MCF 10A (cell line): ENCODE results near the gene PPEF1. TPM values are rescaled to one million over a fixed set of nuclear protein-coding genes. Genes with fewer than 3 reads are reported as not detected.
A peak's percentile ranks its signal among the peaks of the same experiment; 100 is the strongest.

ENCODE experiments used
- BruUV-seq: library from RNA; stranded (reverse); fragments of 400-500 nt; replicated peaks from 2 replicates; lab custom pipeline; 2021; lab: Mats Ljungman, UMichigan
- CTCF ChIA-PET: fragments of 300-600 bp; sonication (Branson Sonifier 250); formaldehyde crosslinking; extraction: SDS; loops from one replicate; lab custom pipeline; 2021; ENCODE audit warnings: antibody characterized with exemption, inconsistent platforms; lab: Yijun Ruan, JAX
- POLR2A ChIA-PET: fragments of 300-600, 350-650 bp; sonication (Branson Sonifier 250); formaldehyde crosslinking; extraction: SDS; loops from one replicate; lab custom pipeline; 2020; ENCODE audit warnings: antibody characterized with exemption, inconsistent platforms; lab: Yijun Ruan, JAX
- DNase-seq: peaks from one replicate; pipeline ENCODE4 v3.0.0-alpha.2; 2018; ENCODE audit not compliant: unreplicated experiment
- H3K27ac Mint-ChIP-seq: one replicate; pipeline ENCODE4 v1.8.0; 2022; ENCODE audit warnings: mild to moderate bottlenecking, low read depth, mixed read lengths; ENCODE audit not compliant: unreplicated experiment
- H3K27me3 Mint-ChIP-seq: one replicate; pipeline ENCODE4 v1.8.0; 2022; ENCODE audit warnings: mixed read lengths; ENCODE audit not compliant: insufficient read depth, unreplicated experiment
- H3K36me3 Mint-ChIP-seq: one replicate; pipeline ENCODE4 v1.8.0; 2022; ENCODE audit warnings: mild to moderate bottlenecking, moderate library complexity, mixed read lengths; ENCODE audit not compliant: insufficient read depth, unreplicated experiment
- H3K4me1 Mint-ChIP-seq: one replicate; pipeline ENCODE4 v1.8.0; 2022; ENCODE audit warnings: mixed read lengths; ENCODE audit not compliant: insufficient read depth, unreplicated experiment
- H3K4me3 Mint-ChIP-seq: one replicate; pipeline ENCODE4 v1.8.0; 2022; ENCODE audit warnings: mild to moderate bottlenecking, moderate library complexity, mixed read lengths; ENCODE audit not compliant: unreplicated experiment
- H3K9me3 Mint-ChIP-seq: one replicate; pipeline ENCODE4 v1.8.0; 2022; ENCODE audit warnings: mixed read lengths; ENCODE audit not compliant: unreplicated experiment
- CTCF ChIP-seq: fragments of 200-600 bp; IDR thresholded peaks from one replicate; pipeline ENCODE4 v1.8.0; 2022; ENCODE audit warnings: antibody characterized with exemption, mild to moderate bottlenecking; ENCODE audit not compliant: unreplicated experiment
- intact Hi-C: fragments of 100-400 bp; cut with micrococcal nuclease; formaldehyde crosslinking; loops from 2 replicates; pipeline ENCODE4 v1.14.1; 2022
- total RNA-seq: library from RNA; stranded (reverse); gene quantifications from 2 replicates; pipeline ENCODE4 v1.2.3, GENCODE V29; 2022

PPEF1 gene
- total RNA-seq, 1 experiment from 2014 or later: 1.0 TPM

GRCh38 chrX:18696653-18697052 lies 10.8 kb upstream of the PPEF1 start:
- Mint-ChIP-seq H3K36me3 (no peaks in the 10 kb centered on the region), H3K27me3 (no peaks in the 10 kb centered on the region), H3K27ac (no peak overlapping the region), H3K4me1 (peaks cover under 1% of the 10 kb centered on the region), H3K4me3 (no peak overlapping the region), H3K9me3 (no peaks in the 10 kb centered on the region)
- no peak for DNase-seq
- CTCF ChIA-PET: interaction anchor here (0.6 to 1.2 kb wide), 4 partner anchors 8 to 805 kb away, joined by 3 read pairs; no protein-coding TSS in a partner anchor
- intact Hi-C loops: no loop called here
- no peak for TF ChIP-seq CTCF
- BruUV-seq: no TSS peak
- POLR2A ChIA-PET: interaction anchor here (0.6 kb wide), 1 partner anchor 8 kb away, joined by 3 read pairs; no protein-coding TSS in a partner anchor

- DNase-seq: peak; percentile 48
- Mint-ChIP-seq H3K27me3 (no peaks in the 10 kb centered on the region), H3K4me3 (no peak overlapping the region), H3K27ac (no peak overlapping the region), H3K9me3 (no peaks in the 10 kb centered on the region), H3K36me3 (no peaks in the 10 kb centered on the region), H3K4me1 (peaks cover 14% of the 10 kb centered on the region)
- intact Hi-C loops: no loop called here
- BruUV-seq: no TSS peak
- TF ChIP-seq CTCF: no peak
- ChIA-PET POLR2A (no interaction called here), CTCF (interaction anchor here (0.6 to 1.7 kb wide), 3 partner anchors 23 to 1479 kb away, joined by 3 to 5 read pairs (median 4); no protein-coding TSS in a partner anchor)
These were observed 8.5 kb upstream of the PPEF1 start for GRCh38 chrX:18698737-18699650.

GRCh38 chrX:18701621-18702361 lies 5.7 kb upstream of the PPEF1 start:
- H3K27ac Mint-ChIP-seq: peak overlapping the region; percentile 85
- H3K36me3 Mint-ChIP-seq: no peaks in the 10 kb centered on the region
- ChIA-PET POLR2A (interaction anchor here (0.6 to 1.9 kb wide), 3 partner anchors 14 to 194 kb away, joined by 4 to 5 read pairs (median 4); no protein-coding TSS in a partner anchor), CTCF (interaction anchor here (1.3 kb wide), 1 partner anchor 194 kb away, joined by 3 read pairs; no protein-coding TSS in a partner anchor)
- H3K9me3 Mint-ChIP-seq: peaks cover 7% of the 10 kb centered on the region
- no TSS peak for BruUV-seq
- intact Hi-C loops: loop anchor here (5.0 kb wide), 1 partner anchor 171 kb away; no protein-coding TSS in a partner anchor
- peaks cover 14% of the 10 kb centered on the region for H3K4me1 Mint-ChIP-seq
- no peak for TF ChIP-seq CTCF
- H3K4me3 Mint-ChIP-seq: peak overlapping the region; percentile 6
- no peaks in the 10 kb centered on the region for H3K27me3 Mint-ChIP-seq
- peak; percentile 92 for DNase-seq
